22Rv1 (cell line): ENCODE data around the gene HACD1.
"Not testable (repeated sequence)": the region's sequence is repeated elsewhere in the genome, so short reads cannot be mapped to it uniquely, and the experiment has no call there.

ENCODE experiments used
- H3K27ac ChIP-seq: fragments of 450-650 bp; 2 replicates; pipeline ENCODE4 v1.5.1; 2017
- ZFX ChIP-seq: fragments of 450-650 bp; IDR thresholded peaks from 2 replicates; pipeline ENCODE4 v1.6.1; 2017; ENCODE audit warnings: antibody characterized with exemption, borderline replicate concordance
- TF ChIP-seq, protein P1 (sequence below): fragments of 450-650 bp; IDR thresholded peaks from 2 replicates; pipeline ENCODE4 v1.5.1; 2017; ENCODE audit warnings: mild to moderate bottlenecking

HACD1 gene

DNA sequence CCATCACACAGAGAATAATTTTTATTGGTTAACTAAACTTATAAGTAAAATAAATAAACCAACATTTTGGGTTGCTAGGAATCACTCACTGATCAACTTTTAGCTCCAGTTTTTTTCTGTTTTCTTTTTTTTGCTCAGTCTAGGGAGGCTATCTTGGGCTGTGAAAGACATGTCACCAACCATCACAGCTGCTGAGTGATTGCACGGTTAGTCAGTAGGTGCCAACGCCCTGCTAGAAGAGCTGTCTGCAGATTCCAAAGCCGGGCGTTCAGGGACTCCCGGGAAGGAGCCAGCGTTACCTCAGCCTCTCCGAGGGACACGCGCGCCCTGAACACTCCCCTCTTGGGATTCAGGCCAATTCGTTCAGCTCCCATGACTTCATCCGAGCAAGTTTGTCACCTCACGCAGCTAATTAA lies 26.2 kb upstream of the HACD1 start:
- peak overlapping the region; percentile 96 for H3K27ac ChIP-seq
- no peak for TF ChIP-seq ZFX
- TF ChIP-seq, protein P1, sequence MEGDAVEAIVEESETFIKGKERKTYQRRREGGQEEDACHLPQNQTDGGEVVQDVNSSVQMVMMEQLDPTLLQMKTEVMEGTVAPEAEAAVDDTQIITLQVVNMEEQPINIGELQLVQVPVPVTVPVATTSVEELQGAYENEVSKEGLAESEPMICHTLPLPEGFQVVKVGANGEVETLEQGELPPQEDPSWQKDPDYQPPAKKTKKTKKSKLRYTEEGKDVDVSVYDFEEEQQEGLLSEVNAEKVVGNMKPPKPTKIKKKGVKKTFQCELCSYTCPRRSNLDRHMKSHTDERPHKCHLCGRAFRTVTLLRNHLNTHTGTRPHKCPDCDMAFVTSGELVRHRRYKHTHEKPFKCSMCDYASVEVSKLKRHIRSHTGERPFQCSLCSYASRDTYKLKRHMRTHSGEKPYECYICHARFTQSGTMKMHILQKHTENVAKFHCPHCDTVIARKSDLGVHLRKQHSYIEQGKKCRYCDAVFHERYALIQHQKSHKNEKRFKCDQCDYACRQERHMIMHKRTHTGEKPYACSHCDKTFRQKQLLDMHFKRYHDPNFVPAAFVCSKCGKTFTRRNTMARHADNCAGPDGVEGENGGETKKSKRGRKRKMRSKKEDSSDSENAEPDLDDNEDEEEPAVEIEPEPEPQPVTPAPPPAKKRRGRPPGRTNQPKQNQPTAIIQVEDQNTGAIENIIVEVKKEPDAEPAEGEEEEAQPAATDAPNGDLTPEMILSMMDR, result no peak

DNA sequence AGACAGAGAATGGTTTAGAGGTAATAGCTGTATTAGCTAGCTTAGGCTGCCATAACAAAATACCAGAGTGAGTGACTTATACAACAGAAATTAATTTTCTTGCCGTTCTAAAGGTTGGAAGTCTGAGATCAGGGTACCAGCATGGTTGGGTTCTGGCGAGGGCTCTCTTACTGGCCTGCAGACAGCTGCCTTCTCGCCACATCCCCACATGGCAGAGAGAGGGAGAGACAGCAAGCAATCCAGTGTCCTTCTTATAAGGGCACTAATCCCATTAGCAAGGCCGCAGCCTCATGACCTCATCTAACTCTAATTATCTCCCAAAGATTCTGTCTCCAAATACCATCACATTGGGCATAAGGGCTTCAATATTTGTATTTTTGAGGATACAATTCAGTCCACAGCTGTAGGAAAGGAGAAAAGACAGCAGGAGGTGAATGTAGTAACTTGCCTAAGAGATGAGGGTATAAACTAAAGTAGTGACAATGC lies 23.2 kb upstream of the HACD1 start:
- no peak overlapping the region for H3K27ac ChIP-seq
- TF ChIP-seq, protein P1, result no peak
- TF ChIP-seq ZFX, result no peak

DNA sequence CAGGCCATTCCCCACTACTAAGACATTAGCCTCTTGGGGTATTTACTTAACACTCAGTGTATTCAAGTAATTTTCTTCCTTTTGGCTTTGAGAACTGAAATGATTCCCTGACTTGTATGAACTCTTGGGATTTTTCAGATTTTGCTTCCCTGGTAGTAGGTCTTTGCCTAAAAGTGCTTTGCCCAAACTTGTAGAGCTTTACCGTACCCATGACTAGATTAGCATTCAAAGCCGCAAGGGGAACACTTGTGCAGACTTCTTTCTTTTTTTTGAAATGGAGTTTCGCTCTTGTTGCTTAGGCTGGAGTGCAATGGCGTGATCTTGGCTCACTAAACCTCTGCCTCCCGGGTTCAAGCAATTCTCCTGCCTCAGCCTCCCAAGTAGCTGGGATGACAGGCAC lies 20.7 kb upstream of the HACD1 start:
- no peak overlapping the region for H3K27ac ChIP-seq
- TF ChIP-seq, protein P1, result no peak
- TF ChIP-seq ZFX, result no peak

DNA sequence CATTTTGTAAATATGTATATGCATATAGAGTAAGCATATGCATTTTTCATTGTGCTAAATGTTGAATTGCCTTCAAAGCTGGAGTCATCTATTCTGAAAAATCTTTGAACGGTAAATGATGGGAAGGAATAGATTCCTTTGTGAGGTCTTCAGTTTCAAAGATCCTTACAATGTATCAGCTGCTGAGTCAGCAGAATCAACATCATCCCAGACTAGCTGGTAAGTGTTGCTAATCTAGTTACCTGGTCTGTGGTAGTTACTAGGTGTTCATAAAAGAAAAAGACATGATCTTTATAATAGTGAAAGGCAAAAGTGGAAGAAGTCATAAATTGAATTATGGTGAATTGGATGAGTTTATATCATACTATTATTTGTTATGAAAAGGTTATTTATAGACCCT lies 16.2 kb upstream of the HACD1 start:
- TF ChIP-seq ZFX, result no peak
- TF ChIP-seq, protein P1, result no peak
- no peak overlapping the region for H3K27ac ChIP-seq

DNA sequence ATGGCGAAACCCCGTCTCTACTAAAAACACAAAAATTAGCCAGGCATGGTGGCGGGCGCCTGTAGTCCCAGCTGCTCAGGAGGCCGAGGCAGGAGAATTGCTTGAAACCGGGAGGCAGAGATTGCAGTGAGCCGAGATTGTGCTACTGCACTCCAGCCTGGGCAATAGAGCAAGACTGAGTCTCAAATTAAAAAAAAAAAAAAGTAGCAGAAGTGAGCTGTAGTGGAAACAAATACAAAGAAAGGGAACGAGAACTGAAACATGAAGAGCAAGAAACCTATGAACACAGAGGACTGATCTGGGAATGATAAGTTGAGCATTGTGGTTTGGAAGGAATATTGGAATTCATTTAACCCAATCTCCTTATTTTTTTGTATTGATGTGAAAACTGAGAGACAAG lies 15.4 kb upstream of the HACD1 start:
- not testable (repeated sequence) for H3K27ac ChIP-seq

DNA sequence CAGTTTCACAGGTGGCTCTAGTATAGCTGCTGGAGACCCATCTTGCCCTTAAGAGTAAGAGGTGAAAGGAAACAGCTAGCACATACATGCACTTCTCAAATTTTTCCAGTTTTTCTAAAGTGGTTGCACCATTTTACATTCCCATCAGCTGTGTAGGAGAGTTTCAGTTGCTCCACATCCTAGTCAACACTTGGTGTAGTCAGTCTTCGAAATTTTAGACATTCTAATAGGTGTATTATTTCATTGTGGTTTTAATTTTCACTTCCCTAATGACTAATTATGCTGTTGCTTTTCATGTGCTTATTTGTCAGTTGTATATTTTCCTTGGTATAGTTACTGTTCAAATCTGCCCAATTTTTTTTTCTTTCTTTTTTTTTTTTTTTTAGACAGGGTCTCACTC lies 9.5 kb upstream of the HACD1 start:
- TF ChIP-seq ZFX, result no peak
- TF ChIP-seq, protein P1, result no peak
- H3K27ac ChIP-seq, result no peak overlapping the region

DNA sequence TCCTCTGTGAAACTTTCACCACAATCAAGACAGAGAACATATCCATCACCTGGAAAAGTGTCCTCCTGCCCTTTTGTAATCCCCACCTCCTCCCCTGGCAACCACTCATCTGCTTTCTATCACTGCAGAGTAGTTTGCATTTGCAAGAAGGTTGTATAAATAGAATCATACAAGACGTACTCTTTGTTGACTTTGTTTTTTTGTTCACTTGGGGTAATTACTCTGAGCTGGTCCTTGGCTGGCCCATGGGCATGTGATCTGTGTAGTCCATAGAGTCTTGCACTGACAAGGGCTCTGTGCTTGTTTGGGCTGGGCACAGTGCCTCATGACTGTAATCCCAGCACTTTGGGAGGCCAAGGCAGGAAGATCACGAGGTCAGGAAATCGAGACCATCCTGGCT lies 7.8 kb upstream of the HACD1 start:
- TF ChIP-seq ZFX, result no peak
- TF ChIP-seq, protein P1, result no peak
- H3K27ac ChIP-seq, result no peak overlapping the region

DNA sequence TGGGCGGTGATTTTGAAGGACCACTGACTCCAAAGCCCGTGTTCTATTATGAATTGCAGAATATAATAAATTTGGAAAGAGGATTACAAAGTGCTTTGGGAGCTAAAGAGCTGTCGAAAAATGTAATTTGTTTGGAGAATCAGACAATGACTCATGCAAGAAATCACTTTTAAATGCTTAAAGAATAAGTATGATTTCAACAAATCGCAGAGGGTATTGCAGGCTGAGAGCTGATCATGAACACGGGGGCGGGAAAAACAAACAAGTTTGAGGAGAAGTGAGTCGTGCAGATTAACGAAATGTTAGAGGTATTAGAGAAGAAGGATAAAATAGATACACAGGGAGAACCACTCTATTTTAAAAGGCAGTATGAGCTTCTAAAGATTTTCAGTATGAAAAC lies 4.9 kb upstream of the HACD1 start:
- TF ChIP-seq, protein P1, result no peak
- no peak for TF ChIP-seq ZFX

More for the DNA sequence above, 4.9 kb upstream of the HACD1 start:
- no peak overlapping the region for H3K27ac ChIP-seq
